ENCODE results near the gene PTPRT.

DNA sequence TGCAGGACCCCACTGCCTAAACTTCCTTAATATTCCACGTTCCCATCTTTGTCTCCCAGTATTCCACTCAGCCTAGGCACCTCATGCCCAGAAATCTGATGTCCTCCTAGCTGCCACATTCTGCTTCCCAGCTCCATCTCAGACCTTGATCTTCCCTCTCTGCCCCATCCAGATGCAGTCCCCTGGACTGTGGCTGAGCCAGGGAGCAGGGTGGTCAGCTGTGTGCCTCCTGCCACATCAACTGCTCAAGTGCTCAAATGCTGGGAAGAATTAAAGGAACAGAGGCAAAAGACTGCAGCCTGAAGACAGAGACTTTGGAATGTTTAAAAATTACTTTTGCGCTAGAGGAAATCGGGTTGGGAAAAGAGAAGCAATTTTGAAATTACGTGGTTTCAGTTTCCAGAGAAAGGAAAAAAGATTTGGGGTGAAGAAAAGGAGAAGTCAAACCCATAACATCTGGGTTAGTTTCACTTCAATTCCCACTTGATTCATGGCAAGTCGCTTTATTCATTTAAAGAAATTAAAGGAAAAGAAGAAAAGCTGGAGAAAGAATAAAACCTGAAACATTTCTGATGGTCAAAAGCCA, 704.8 kb downstream of the PTPRT start:
- TF ChIP-seq EP300 (IDR thresholded peaks at IDR 0.05): no peak
- no peak for TF ChIP-seq POLR2A (IDR thresholded peaks at IDR 0.05)
- TF ChIP-seq, protein P1, sequence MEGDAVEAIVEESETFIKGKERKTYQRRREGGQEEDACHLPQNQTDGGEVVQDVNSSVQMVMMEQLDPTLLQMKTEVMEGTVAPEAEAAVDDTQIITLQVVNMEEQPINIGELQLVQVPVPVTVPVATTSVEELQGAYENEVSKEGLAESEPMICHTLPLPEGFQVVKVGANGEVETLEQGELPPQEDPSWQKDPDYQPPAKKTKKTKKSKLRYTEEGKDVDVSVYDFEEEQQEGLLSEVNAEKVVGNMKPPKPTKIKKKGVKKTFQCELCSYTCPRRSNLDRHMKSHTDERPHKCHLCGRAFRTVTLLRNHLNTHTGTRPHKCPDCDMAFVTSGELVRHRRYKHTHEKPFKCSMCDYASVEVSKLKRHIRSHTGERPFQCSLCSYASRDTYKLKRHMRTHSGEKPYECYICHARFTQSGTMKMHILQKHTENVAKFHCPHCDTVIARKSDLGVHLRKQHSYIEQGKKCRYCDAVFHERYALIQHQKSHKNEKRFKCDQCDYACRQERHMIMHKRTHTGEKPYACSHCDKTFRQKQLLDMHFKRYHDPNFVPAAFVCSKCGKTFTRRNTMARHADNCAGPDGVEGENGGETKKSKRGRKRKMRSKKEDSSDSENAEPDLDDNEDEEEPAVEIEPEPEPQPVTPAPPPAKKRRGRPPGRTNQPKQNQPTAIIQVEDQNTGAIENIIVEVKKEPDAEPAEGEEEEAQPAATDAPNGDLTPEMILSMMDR (IDR thresholded peaks at IDR 0.05): no peak
- TF ChIP-seq POLR2AphosphoS5 (IDR thresholded peaks at IDR 0.05): no peak

Data from gastroesophageal sphincter (tissue), 3 donors.